H9 (cell line): ENCODE measurements around the gene ACADSB. TPM values are rescaled to one million over a fixed set of nuclear protein-coding genes. Genes with fewer than 3 reads are reported as not detected.

ENCODE experiments used
- DNase-seq: peaks from one replicate; pipeline ENCODE4 v3.0.0-alpha.2; 2017
- H2AFZ ChIP-seq: one replicate; pipeline ENCODE4 v1.6.1; 2013; ENCODE audit warnings: mild to moderate bottlenecking, low read length, control low read depth, moderate library complexity
- H2AK5ac ChIP-seq: 2 replicates; pipeline ENCODE4 v1.6.1; 2013; ENCODE audit warnings: low read length, control low read depth, mixed read lengths; ENCODE audit not compliant: insufficient read length
- H2BK120ac ChIP-seq: one replicate; pipeline ENCODE4 v1.6.1; 2013; ENCODE audit warnings: low read depth, mild to moderate bottlenecking, low read length, control low read depth, inconsistent platforms; ENCODE audit not compliant: poor library complexity, severe bottlenecking
- H2BK12ac ChIP-seq: 2 replicates; pipeline ENCODE4 v1.6.1; 2013; ENCODE audit warnings: low read length, control low read depth, mixed read lengths, low read depth; ENCODE audit not compliant: insufficient read length
- H2BK15ac ChIP-seq: 2 replicates; pipeline ENCODE4 v1.6.1; 2013; ENCODE audit warnings: low read depth, low read length, control low read depth
- H2BK20ac ChIP-seq: one replicate; pipeline ENCODE4 v1.6.1; 2013; ENCODE audit warnings: low read depth, mild to moderate bottlenecking, low read length, control low read depth, inconsistent platforms; ENCODE audit not compliant: poor library complexity, severe bottlenecking
- H2BK5ac ChIP-seq: 2 replicates; pipeline ENCODE4 v1.6.1; 2013; ENCODE audit warnings: low read length, control low read depth, mixed read lengths; ENCODE audit not compliant: insufficient read length
- H3K14ac ChIP-seq: 2 replicates; pipeline ENCODE4 v1.6.1; 2013; ENCODE audit warnings: low read length, control low read depth; ENCODE audit not compliant: insufficient read depth
- H3K18ac ChIP-seq: 2 replicates; pipeline ENCODE4 v1.6.1; 2013; ENCODE audit warnings: low read depth, mild to moderate bottlenecking, mixed read lengths, low read length, control low read depth; ENCODE audit not compliant: insufficient read length
- H3K23ac ChIP-seq: 2 replicates; pipeline ENCODE4 v1.6.1; 2013; ENCODE audit warnings: low read length, control low read depth, mixed read lengths, low read depth; ENCODE audit not compliant: insufficient read length
- H3K23me2 ChIP-seq: 2 replicates; pipeline ENCODE4 v1.6.1; 2013; ENCODE audit warnings: low read depth, mild to moderate bottlenecking, mixed read lengths, low read length, control low read depth; ENCODE audit not compliant: insufficient read length, poor library complexity, severe bottlenecking
- H3K27ac ChIP-seq: 2 replicates; pipeline ENCODE4 v1.5.1; 2013; ENCODE audit warnings: low read length, control low read depth, mixed read lengths, low read depth; ENCODE audit not compliant: insufficient read length
- H3K27me3 ChIP-seq: 2 replicates; pipeline ENCODE4 v1.6.1; 2013; ENCODE audit warnings: low read length, control low read depth, inconsistent platforms; ENCODE audit not compliant: insufficient read depth
- H3K4ac ChIP-seq: 2 replicates; pipeline ENCODE4 v1.6.1; 2013; ENCODE audit warnings: low read depth, mild to moderate bottlenecking, control low read depth, inconsistent platforms, low read length, moderate library complexity
- H3K4me1 ChIP-seq: 2 replicates; pipeline ENCODE4 v1.6.1; 2013; ENCODE audit warnings: low read length, control low read depth, inconsistent platforms; ENCODE audit not compliant: insufficient read depth
- H3K4me2 ChIP-seq: 2 replicates; pipeline ENCODE4 v1.6.1; 2013; ENCODE audit warnings: low read length, control low read depth, mixed read lengths; ENCODE audit not compliant: insufficient read length, insufficient read depth
- H3K56ac ChIP-seq: 2 replicates; pipeline ENCODE4 v1.6.1; 2013; ENCODE audit warnings: low read depth, mild to moderate bottlenecking, mixed read lengths, low read length, control low read depth; ENCODE audit not compliant: insufficient read length
- H3K79me1 ChIP-seq: 2 replicates; pipeline ENCODE4 v1.6.1; 2013; ENCODE audit warnings: low read depth, mild to moderate bottlenecking, moderate library complexity, low read length, control low read depth, inconsistent platforms; ENCODE audit not compliant: insufficient read depth, poor library complexity, severe bottlenecking
- H3K79me2 ChIP-seq: 2 replicates; pipeline ENCODE4 v1.6.1; 2013; ENCODE audit warnings: low read length, control low read depth, inconsistent platforms; ENCODE audit not compliant: insufficient read depth
- H3K9ac ChIP-seq: 2 replicates; pipeline ENCODE4 v1.6.1; 2013; ENCODE audit warnings: low read length, control low read depth, mixed read lengths; ENCODE audit not compliant: insufficient read length; ENCODE audit errors: extremely low read depth
- H3K9me3 ChIP-seq: one replicate; pipeline ENCODE4 v1.6.1; 2013; ENCODE audit warnings: low read depth, low read length, inconsistent platforms; ENCODE audit not compliant: control insufficient read depth
- H3T11ph ChIP-seq: one replicate; pipeline ENCODE4 v1.6.1; 2013; ENCODE audit warnings: mild to moderate bottlenecking, low read length, control low read depth, inconsistent platforms
- H4K20me1 ChIP-seq: one replicate; pipeline ENCODE4 v1.6.1; 2013; ENCODE audit not compliant: control insufficient read depth, insufficient read length, insufficient read depth
- H4K5ac ChIP-seq: 2 replicates; pipeline ENCODE4 v1.6.1; 2013; ENCODE audit warnings: low read depth, mild to moderate bottlenecking, mixed read lengths, low read length, control low read depth; ENCODE audit not compliant: insufficient read length
- H4K8ac ChIP-seq: replicated peaks from 2 replicates; pipeline ENCODE4 v1.6.1; 2013; ENCODE audit warnings: low read length, control low read depth, mixed read lengths, low read depth; ENCODE audit not compliant: insufficient read length
- H4K91ac ChIP-seq: 2 replicates; pipeline ENCODE4 v1.6.1; 2013; ENCODE audit warnings: low read depth, mild to moderate bottlenecking, moderate library complexity, mixed read lengths, low read length, control low read depth; ENCODE audit not compliant: insufficient read length
- H3K27ac Mint-ChIP-seq, 3 experiments: 2 replicates in 2 of 3; 3 replicates in 1 of 3; pipeline ENCODE4 v1.8.0; 2020 to 2021; ENCODE audit warnings: mixed read lengths in 3 of 3, mild to moderate bottlenecking in 1 of 3, moderate library complexity in 1 of 3
- H3K27me3 Mint-ChIP-seq: 2 replicates; pipeline ENCODE4 v1.8.0; 2021; ENCODE audit warnings: low read depth, mild to moderate bottlenecking, moderate library complexity, mixed read lengths
- H3K36me3 Mint-ChIP-seq, 3 experiments: 2 replicates in 2 of 3; 3 replicates in 1 of 3; pipeline ENCODE4 v1.8.0; 2020 to 2021; ENCODE audit warnings: low read depth in 3 of 3, mixed read lengths in 3 of 3; ENCODE audit not compliant: insufficient read depth in 1 of 3
- H3K4me1 Mint-ChIP-seq, 2 experiments: 2 replicates each; pipeline ENCODE4 v1.8.0; 2020; ENCODE audit warnings: mixed read lengths in 2 of 2
- H3K4me3 Mint-ChIP-seq, 2 experiments: 2 replicates in 1 of 2; 3 replicates in 1 of 2; pipeline ENCODE4 v1.8.0; 2020 to 2021; ENCODE audit warnings: mild to moderate bottlenecking in 2 of 2, mixed read lengths in 2 of 2, moderate library complexity in 1 of 2
- H3K9me3 Mint-ChIP-seq, 2 experiments: 2 replicates in 1 of 2; 3 replicates in 1 of 2; pipeline ENCODE4 v1.8.0; 2020; ENCODE audit warnings: mild to moderate bottlenecking in 2 of 2, mixed read lengths in 2 of 2, moderate library complexity in 1 of 2
- CTCF ChIP-seq: fragments of 200-600 bp; sonication (generic); conservative IDR thresholded peaks from 3 replicates; pipeline ENCODE4 v1.8.0; 2021; ENCODE audit warnings: antibody characterized with exemption, mild to moderate bottlenecking
- WGBS: extraction: QIAGEN DNeasy Blood & Tissue Kit; methylation state at CpG from one replicate; pipeline ENCODE4 v1.1.7; 2013; ENCODE audit warnings: missing lambda C conversion rate, low lambda C conversion rate, mixed read lengths; ENCODE audit not compliant: insufficient read length; ENCODE audit errors: extremely low coverage; 5-methylcytosine and 5-hydroxymethylcytosine counted together
- total RNA-seq: library from RNA; stranded (reverse); gene quantifications from 2 replicates; pipeline ENCODE4 v1.2.1, GENCODE V29; 2021

The ACADSB gene
- total RNA-seq, 1 experiment from 2014 or later: 35.1 TPM

GRCh38 chr10:122984708-122985107, 24.1 kb upstream of the ACADSB start:
- TF ChIP-seq CTCF: no peak
- Histone ChIP-seq H3K9ac (no peak overlapping the region), H3K14ac (no peak overlapping the region), H3K27me3 (no peaks in the 10 kb centered on the region), H2AFZ (no peak overlapping the region), H3K4me2 (no peak overlapping the region), H2BK20ac (no peak overlapping the region), H3K4ac (no peak overlapping the region), H3K4me1 (no peaks in the 10 kb centered on the region), H4K20me1 (no peaks in the 10 kb centered on the region), H4K91ac (no peak overlapping the region), H4K8ac (no peak overlapping the region), H3K9me3 (no peaks in the 10 kb centered on the region), H3K27ac (no peak overlapping the region), H3K23me2 (peaks cover 4% of the 10 kb centered on the region), H2BK120ac (no peak overlapping the region), H3K79me1 (no peaks in the 10 kb centered on the region), H2BK15ac (no peak overlapping the region), H3K56ac (no peak overlapping the region), H3K23ac (no peak overlapping the region), H2BK12ac (no peak overlapping the region), H2AK5ac (no peak overlapping the region), H4K5ac (no peak overlapping the region), H3T11ph (no peak overlapping the region), H3K18ac (no peak overlapping the region), H3K79me2 (no peaks in the 10 kb centered on the region), H2BK5ac (no peak overlapping the region)
- Mint-ChIP-seq H3K4me1 (peaks cover 10 to 16% of the 10 kb centered on the region in 2 experiments), H3K27ac (no peak overlapping the region), H3K4me3 (no peak overlapping the region), H3K36me3 (peaks cover 0 to 14% (median 13%) of the 10 kb centered on the region in 3 experiments; a peak in 4 of 7 replicates), H3K9me3 (no peaks in the 10 kb centered on the region), H3K27me3 (no peaks in the 10 kb centered on the region)
- WGBS: no CpG with 5 or more reads among the region's 2 CpGs
- DNase-seq: no peak
